Measurements from ENCODE around the gene NTM.

NTM gene

GRCh38 chr11:131506348-131506747, 135.9 kb downstream of the NTM start:
- H3K9me2 ChIP-seq (replicated peaks; ENCODE audit: low read depth, low read length), result no peaks in the 10 kb centered on the region
- H2AFZ ChIP-seq (ENCODE audit: low read length), result no peak overlapping the region
- H3F3A ChIP-seq (ENCODE audit: low read depth), result no peaks in the 10 kb centered on the region
- H3K4me2 ChIP-seq (ENCODE audit: low read depth, low read length, poor library complexity, severe bottlenecking), result no peak overlapping the region
- H3K9ac ChIP-seq (ENCODE audit: low read depth, low read length, poor library complexity, severe bottlenecking), result no peak overlapping the region
- no peaks in the 10 kb centered on the region for H4K20me1 ChIP-seq (ENCODE audit: insufficient read depth, low read length, poor library complexity, severe bottlenecking)
- H3K27me3 ChIP-seq (ENCODE audit: insufficient read depth, low read length, poor library complexity, severe bottlenecking), result no peaks in the 10 kb centered on the region
- no peaks in the 10 kb centered on the region for H3K79me2 ChIP-seq (ENCODE audit: insufficient read depth, low read length)
- no peaks in the 10 kb centered on the region for H3K9me3 ChIP-seq (ENCODE audit: insufficient read depth, low read depth, low read length)
- H3K4me1 ChIP-seq (ENCODE audit: insufficient read depth, low read length, poor library complexity, severe bottlenecking), result no peaks in the 10 kb centered on the region
- H3K36me3 ChIP-seq (ENCODE audit: insufficient read depth, low read length), result no peaks in the 10 kb centered on the region
- no peak overlapping the region for H3K4me3 ChIP-seq (ENCODE audit: low read length, poor library complexity, severe bottlenecking)
- no peak for TF ChIP-seq CTCF (conservative IDR thresholded peaks at IDR 0.05; ENCODE audit: low read length)
- no peak for TF ChIP-seq EZH2phosphoT487 (IDR thresholded peaks at IDR 0.05; ENCODE audit: borderline replicate concordance)

GRCh38 chr11:131510662-131511061, 140.2 kb downstream of the NTM start:
- H3K9me2 ChIP-seq (replicated peaks; ENCODE audit: low read depth, low read length), result no peaks in the 10 kb centered on the region
- H3K4me2 ChIP-seq (ENCODE audit: low read depth, low read length, poor library complexity, severe bottlenecking), result no peak overlapping the region
- H3K36me3 ChIP-seq (ENCODE audit: insufficient read depth, low read length), result no peaks in the 10 kb centered on the region
- no peaks in the 10 kb centered on the region for H3K27me3 ChIP-seq (ENCODE audit: insufficient read depth, low read length, poor library complexity, severe bottlenecking)
- TF ChIP-seq CTCF (conservative IDR thresholded peaks at IDR 0.05; ENCODE audit: low read length) (no peak), EZH2phosphoT487 (IDR thresholded peaks at IDR 0.05; ENCODE audit: borderline replicate concordance) (no peak)
- no peaks in the 10 kb centered on the region for H3K79me2 ChIP-seq (ENCODE audit: insufficient read depth, low read length)
- no peaks in the 10 kb centered on the region for H4K20me1 ChIP-seq (ENCODE audit: insufficient read depth, low read length, poor library complexity, severe bottlenecking)
- no peaks in the 10 kb centered on the region for H3F3A ChIP-seq (ENCODE audit: low read depth)
- H3K9ac ChIP-seq (ENCODE audit: low read depth, low read length, poor library complexity, severe bottlenecking), result no peak overlapping the region
- H3K4me1 ChIP-seq (ENCODE audit: insufficient read depth, low read length, poor library complexity, severe bottlenecking), result no peaks in the 10 kb centered on the region
- no peaks in the 10 kb centered on the region for H3K9me3 ChIP-seq (ENCODE audit: insufficient read depth, low read depth, low read length)
- H3K4me3 ChIP-seq (ENCODE audit: low read length, poor library complexity, severe bottlenecking), result no peak overlapping the region
- no peak overlapping the region for H2AFZ ChIP-seq (ENCODE audit: low read length)

- no peak for TF ChIP-seq EZH2phosphoT487 (IDR thresholded peaks at IDR 0.05; ENCODE audit: borderline replicate concordance)
- peak; percentile 76 for TF ChIP-seq CTCF (conservative IDR thresholded peaks at IDR 0.05; ENCODE audit: low read length)
- Histone ChIP-seq H3K4me1 (ENCODE audit: insufficient read depth, low read length, poor library complexity, severe bottlenecking) (no peaks in the 10 kb centered on the region), H4K20me1 (ENCODE audit: insufficient read depth, low read length, poor library complexity, severe bottlenecking) (no peaks in the 10 kb centered on the region), H3K9me2 (replicated peaks; ENCODE audit: low read depth, low read length) (no peaks in the 10 kb centered on the region), H3K36me3 (ENCODE audit: insufficient read depth, low read length) (no peaks in the 10 kb centered on the region), H3K9me3 (ENCODE audit: insufficient read depth, low read depth, low read length) (no peaks in the 10 kb centered on the region), H3K79me2 (ENCODE audit: insufficient read depth, low read length) (no peaks in the 10 kb centered on the region), H3K27me3 (ENCODE audit: insufficient read depth, low read length, poor library complexity, severe bottlenecking) (no peaks in the 10 kb centered on the region), H3K4me3 (ENCODE audit: low read length, poor library complexity, severe bottlenecking) (no peak overlapping the region), H3K4me2 (ENCODE audit: low read depth, low read length, poor library complexity, severe bottlenecking) (no peak overlapping the region), H3K9ac (ENCODE audit: low read depth, low read length, poor library complexity, severe bottlenecking) (no peak overlapping the region), H2AFZ (ENCODE audit: low read length) (no peak overlapping the region), H3F3A (ENCODE audit: low read depth) (no peaks in the 10 kb centered on the region)
These were observed 141.4 kb downstream of the NTM start for GRCh38 chr11:131511794-131512193.

Measured in Loucy (cell line).